MG63 (cell line): ENCODE results near the gene PTGES2. TPM values are rescaled to one million over a fixed set of nuclear protein-coding genes. Genes with fewer than 3 reads are reported as not detected.
A peak's percentile ranks its signal among the peaks of the same experiment; 100 is the strongest.

Source experiments
- DNase-seq: peaks from one replicate; pipeline ENCODE4 v3.0.0-alpha.2; 2020
- H3K27me3 ChIP-seq: fragments of 250-450 bp; sonication (Bioruptor Pico); 2 replicates; pipeline ENCODE4 v1.5.1; 2020; ENCODE audit warnings: mild to moderate bottlenecking, moderate library complexity
- H3K36me3 ChIP-seq: fragments of 250-450 bp; sonication (Bioruptor Pico); 2 replicates; pipeline ENCODE4 v1.5.1; 2020; ENCODE audit warnings: mild to moderate bottlenecking, moderate library complexity
- H3K4me3 ChIP-seq: fragments of 250-450 bp; sonication (Bioruptor Pico); 2 replicates; pipeline ENCODE4 v1.5.1; 2020; ENCODE audit warnings: mild to moderate bottlenecking, moderate library complexity
- H3K9me3 ChIP-seq: fragments of 250-450 bp; sonication (Bioruptor Pico); 2 replicates; pipeline ENCODE4 v1.5.1; 2020; ENCODE audit warnings: mild to moderate bottlenecking, moderate library complexity
- total RNA-seq: library from RNA; depleted of rRNA; stranded (reverse); fragments of >200 nt; shearing (Covaris generic); gene quantifications from 2 replicates; pipeline ENCODE4 v1.2.3, GENCODE V29; 2014; ENCODE audit warnings: low replicate concordance

The PTGES2 gene
- total RNA-seq, 1 experiment from 2014 or later = 114 TPM

DNA sequence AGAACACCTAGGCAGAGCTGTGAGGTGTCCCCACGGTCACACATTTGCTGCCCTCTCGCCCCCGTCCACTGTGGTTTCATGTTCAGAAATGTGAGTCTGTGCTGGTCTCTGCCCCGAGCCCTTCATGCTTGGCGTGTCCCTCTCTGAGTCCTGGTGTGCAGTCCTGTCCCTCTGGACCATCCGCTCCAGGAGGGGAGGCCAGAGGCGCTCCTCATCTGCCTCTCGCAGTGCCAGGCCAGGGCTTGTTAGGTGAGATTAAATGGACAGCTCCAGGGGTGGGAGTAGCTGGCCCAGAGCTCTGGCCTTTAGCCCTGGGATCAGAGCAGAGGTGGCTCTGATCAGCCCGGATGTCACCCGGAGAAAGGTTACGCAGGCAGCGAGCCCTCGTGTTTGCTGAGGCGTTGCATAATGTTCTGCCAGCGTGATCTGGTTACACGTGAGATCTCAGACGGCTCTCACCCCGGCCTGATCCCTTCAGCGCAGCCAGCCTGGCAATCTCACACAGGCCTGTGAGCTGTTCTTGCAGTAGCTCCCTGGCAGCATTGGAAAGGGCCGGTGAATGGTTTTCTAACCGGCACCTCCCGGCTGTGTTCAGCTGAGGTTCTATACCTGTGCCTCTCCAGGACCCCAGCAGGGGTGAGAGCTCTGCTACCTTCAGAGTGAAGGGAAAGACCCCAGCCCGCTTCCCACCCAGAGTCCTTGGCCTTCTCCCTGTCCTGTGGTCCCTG is 24.5 kb downstream of the PTGES2 start:
- no peaks in the 10 kb centered on the region for H3K27me3 ChIP-seq
- no peaks in the 10 kb centered on the region for H3K9me3 ChIP-seq
- H3K36me3 ChIP-seq = peaks cover 17% of the 10 kb centered on the region; the same call in 1 of the 2 replicates
- H3K4me3 ChIP-seq = no peak overlapping the region
- DNase-seq = no peak

DNA sequence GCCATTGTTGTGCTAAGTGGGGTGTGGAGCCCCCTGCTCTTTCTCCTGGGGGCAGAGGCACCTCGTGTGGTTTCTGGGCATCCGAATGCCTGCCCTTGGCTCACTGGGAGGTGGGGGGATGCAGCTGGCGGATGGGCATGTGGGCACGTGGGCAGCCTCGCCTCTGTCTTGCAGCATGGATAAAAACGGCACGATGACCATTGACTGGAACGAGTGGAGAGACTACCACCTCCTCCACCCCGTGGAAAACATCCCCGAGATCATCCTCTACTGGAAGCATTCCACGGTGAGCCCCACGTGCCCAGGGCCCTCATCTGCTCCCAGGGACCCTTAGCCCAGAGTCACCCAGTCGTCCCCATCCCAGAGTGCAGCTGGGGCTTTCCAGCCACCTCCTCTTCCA is 25.3 kb downstream of the PTGES2 start:
- Histone ChIP-seq H3K36me3 (peaks cover 14% of the 10 kb centered on the region; the same call in 1 of the 2 replicates), H3K4me3 (no peak overlapping the region), H3K27me3 (no peaks in the 10 kb centered on the region), H3K9me3 (no peaks in the 10 kb centered on the region)
- no peak for DNase-seq

DNA sequence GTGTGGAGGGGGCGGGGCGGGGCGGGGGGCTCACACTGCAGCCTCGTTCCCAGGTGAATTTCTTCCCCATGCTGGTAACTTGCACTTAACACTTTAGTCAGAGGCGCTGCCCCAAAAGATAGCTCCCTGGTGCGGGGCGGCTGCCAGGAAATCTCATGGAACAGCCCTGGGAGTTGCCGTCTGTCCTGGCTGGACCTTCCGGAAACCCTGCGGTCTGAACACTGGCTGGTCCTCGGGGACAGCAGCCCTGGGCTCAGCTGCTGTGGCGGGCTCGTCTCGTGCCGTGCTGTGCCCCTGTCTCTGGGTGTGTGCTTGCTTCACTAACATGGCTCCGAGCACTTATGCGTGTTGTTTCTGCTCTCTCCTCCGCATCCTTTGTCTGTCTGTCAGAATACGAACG is 25.8 kb downstream of the PTGES2 start:
- no peak for DNase-seq
- Histone ChIP-seq H3K4me3 (no peak overlapping the region), H3K9me3 (no peaks in the 10 kb centered on the region), H3K36me3 (peaks cover 11% of the 10 kb centered on the region; the same call in 1 of the 2 replicates), H3K27me3 (no peaks in the 10 kb centered on the region)

DNA sequence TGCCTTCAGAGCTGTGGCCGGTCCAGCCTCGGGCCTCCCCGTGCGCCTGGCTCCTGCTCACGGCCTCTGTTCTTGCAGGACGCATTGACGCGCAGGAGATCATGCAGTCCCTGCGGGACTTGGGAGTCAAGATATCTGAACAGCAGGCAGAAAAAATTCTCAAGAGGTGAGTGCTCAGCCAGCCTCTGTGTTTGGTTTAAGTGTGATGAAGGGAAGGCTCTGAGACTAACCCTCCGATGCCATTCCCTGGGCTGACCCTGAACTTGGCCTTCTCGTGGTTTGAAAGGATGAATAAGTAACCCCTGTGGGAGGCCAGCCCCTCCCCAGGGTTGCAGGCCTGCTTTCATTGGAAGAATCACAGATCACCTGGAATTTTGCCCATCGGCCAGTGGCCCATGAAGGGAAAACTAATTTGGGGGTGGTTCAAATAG is 26.3 kb downstream of the PTGES2 start:
- DNase-seq = no peak
- Histone ChIP-seq H3K36me3 (peaks cover 11% of the 10 kb centered on the region; the same call in 1 of the 2 replicates), H3K27me3 (no peaks in the 10 kb centered on the region), H3K9me3 (no peaks in the 10 kb centered on the region), H3K4me3 (no peak overlapping the region)

DNA sequence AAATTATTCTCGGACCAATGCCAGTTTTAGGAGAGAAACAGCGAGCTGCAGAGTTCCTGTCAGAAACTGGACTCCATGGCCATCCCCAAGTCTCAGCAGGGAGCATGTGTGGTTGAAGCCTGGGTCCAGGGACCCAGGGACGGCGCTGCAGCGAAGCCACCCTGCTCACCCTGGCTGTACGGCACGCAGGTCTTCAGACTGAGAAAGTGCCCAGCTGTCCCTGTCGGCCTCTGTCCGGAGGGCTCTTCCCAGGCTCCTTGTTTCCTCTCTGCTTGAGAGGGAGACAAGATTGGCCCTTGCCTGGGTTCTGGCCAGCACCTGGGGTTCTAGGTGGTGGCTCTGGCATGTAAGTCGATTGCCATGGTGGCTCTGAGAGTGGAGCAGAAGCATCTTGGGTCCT is 26.9 kb downstream of the PTGES2 start:
- Histone ChIP-seq H3K9me3 (no peaks in the 10 kb centered on the region), H3K27me3 (no peaks in the 10 kb centered on the region), H3K4me3 (no peak overlapping the region), H3K36me3 (peaks cover 6% of the 10 kb centered on the region; the same call in 1 of the 2 replicates)
- no peak for DNase-seq

DNA sequence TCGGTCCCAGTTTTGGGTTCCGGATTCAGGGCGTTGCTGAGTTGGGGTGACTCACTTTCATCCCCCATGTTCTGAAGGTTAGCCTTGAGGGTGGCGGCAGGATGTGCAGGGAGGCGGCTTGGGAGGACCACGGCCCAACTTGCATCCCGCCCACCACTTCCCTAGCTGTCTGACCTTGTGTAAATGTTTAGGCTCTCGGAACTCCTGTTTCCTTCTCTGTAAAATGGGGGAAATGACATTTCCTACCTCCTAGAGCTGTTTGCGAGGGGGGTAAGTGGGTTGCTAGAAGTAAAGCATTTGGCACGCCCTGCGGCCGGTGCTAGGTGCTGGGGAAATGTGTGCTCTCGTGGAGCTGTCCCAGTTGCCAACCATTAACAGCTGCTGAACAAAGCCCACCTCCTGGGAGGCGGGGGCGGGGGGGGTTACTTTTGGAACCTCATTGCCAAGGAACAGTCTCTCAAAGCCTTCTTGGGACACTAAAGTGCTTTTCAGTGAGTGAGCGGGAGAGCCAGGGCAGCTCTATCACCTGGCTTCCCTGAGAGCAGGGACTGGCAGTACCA is 27.5 kb downstream of the PTGES2 start:
- Histone ChIP-seq H3K27me3 (no peaks in the 10 kb centered on the region), H3K36me3 (peaks cover 6% of the 10 kb centered on the region; the same call in 1 of the 2 replicates), H3K9me3 (no peaks in the 10 kb centered on the region), H3K4me3 (no peak overlapping the region)
- DNase-seq = no peak

DNA sequence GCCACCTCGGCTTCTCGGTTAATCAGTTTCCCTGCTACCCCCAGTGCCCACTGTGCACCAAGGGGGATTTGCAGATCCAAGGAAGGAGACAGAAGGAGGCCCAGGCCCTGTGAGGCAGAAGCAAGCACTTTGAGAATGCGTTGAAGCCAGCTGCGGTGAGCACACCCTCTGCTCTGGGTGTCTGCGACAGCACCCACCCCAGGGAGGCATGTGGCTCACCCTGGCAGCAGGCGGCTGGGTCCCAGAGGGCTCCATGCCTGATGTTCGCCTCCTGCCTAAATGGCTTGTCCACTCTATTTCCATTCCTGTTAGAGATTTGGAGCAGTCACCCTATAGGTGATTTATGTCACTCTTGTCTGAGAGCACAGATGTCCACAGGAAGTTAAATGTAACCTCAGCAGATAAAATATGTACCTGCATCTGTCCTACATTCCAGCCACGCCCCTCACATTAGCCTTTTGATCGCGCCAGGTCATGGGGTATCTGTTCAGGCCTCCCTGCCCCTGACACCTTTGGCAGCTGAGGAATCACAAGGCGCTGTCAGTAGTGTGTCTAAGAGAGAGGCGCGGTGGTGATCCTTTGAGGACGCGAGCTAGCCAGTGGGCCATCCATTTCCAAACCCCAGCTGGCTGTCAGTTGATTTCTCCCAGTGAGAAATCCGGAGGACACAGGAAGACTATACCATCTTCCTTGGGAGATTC is 28.1 kb downstream of the PTGES2 start:
- H3K36me3 ChIP-seq = peaks cover 6% of the 10 kb centered on the region; the same call in 1 of the 2 replicates

DNA sequence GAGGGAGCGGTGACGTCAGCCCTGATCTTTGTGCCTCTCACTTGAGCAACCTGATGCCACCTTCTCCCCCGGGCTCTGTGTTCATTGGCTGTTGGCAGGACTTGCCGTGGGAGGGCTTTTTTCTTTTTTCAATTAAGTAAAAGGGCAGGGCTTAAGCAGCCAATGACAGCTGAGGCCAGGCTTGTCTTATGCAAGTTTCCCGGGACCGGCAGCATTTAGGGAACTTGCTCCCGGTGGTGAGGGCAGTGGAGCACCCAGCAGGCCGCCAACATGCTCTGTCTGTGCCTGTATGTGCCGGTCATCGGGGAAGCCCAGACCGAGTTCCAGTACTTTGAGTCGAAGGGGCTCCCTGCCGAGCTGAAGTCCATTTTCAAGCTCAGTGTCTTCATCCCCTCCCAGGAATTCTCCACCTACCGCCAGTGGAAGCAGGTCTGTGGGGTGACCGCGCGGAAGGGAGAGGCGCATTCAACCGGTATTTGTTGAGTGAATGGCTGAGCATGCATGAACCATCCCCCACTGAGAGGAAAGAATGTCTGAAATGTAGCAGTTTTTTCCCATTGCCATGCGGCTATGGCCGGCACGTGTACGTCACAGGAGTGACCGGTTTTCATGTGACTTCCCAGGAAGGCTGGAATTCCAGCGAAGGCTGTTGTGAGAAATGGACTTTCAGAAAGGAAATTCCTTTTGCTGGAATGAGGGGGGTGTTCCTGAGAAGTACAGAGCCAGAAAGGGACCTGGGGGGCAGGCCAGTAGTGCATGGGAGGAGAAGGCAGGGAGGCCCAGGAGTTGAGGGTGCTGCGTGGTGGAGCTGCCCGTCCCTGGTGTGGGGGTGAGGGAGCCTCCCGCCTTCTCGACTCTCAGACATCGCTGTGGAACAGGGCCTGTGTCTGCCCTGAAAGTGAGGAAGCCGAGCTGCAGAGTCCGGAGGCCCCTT is 29.0 kb downstream of the PTGES2 start:
- peak; percentile 61 for DNase-seq
- no peak overlapping the region for H3K4me3 ChIP-seq
- H3K9me3 ChIP-seq = no peaks in the 10 kb centered on the region
- H3K36me3 ChIP-seq = peaks cover 4% of the 10 kb centered on the region; the same call in 1 of the 2 replicates
- no peaks in the 10 kb centered on the region for H3K27me3 ChIP-seq

More for the DNA sequence above, 28.1 kb downstream of the PTGES2 start:
- Histone ChIP-seq H3K4me3 (no peak overlapping the region), H3K9me3 (no peaks in the 10 kb centered on the region), H3K27me3 (no peaks in the 10 kb centered on the region)
- no peak for DNase-seq

DNA sequence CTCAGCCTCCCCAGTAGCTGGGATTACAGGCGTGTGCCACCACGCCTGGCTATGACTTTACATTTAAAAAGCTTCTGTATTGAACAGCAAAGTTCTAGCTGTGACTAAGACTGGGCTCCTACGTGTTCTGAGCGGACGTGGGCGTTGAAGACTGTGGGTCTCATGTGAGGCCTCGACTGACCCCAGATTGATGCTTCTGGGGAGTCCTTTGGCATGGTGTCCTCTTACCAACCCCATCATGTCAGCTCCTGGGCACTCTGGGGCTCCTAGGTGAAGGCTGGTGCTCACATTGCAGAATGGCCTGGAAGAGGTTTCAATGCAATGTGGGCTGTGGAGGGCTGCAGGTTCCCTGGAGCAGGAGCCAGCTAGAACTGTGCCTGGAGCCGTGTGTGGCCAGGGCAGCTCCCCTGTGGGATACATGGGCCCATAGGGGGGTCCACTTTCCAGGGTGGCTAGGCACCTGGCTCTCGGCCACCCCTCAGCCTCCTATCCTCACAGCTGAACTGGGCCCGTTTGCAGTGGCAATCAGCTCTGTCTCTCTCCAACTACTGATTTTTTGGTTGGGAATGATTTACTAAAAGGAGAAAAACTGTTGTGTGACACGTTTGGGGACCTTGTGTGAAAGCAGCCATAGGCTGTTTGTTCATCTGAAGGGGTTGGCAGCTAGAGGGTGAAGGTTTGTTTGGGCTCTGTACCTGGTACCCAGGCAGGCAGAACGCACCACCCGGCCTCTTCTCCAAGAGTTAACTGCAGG is 29.8 kb downstream of the PTGES2 start:
- no peak overlapping the region for H3K4me3 ChIP-seq
- H3K36me3 ChIP-seq = peaks cover 2% of the 10 kb centered on the region; the same call in 1 of the 2 replicates
- H3K9me3 ChIP-seq = no peaks in the 10 kb centered on the region
- no peak for DNase-seq
- no peaks in the 10 kb centered on the region for H3K27me3 ChIP-seq

DNA sequence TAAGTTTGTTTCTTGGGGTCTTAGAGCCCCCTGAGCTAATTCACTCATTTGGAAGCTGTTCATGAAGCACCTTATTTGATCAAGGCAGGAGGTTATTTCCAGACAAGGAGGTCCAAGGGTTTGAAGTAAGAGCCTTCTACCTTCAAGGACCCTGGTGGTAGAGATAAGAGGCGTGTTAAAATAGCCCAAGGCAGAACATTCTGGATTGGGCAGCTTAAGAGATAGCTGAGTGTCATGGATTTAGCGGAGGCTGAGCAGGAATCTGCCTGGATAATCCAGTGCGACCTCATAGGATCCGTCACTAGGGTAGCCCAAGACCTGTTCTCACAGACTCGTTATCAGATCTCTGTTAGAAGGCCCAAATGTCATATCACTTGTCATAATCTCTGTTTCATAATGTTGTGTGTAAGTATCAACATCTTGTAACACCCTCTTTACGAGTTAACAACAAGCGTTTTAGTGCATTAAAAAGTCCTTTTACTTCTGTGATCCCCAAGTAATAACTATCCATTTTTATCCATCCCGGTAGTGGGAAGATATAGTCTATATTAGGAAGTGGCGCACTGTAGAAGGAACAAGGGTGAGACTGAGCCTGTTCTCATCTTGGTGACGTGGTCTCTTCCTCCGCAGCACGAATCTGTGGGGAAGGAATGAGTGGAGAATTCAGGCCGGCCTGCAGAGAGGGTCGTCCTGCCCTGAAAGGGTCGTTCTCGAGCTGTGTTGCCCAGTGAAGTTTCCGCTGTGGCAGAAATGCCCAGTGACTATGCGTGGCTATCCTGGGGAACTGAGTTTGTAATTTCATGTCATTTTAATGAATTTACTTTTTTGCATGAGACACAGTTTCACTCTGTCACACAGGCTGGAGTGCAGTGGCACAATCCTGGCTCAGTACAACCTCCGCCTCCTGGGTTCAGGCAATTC is 30.7 kb downstream of the PTGES2 start:
- Histone ChIP-seq H3K9me3 (no peaks in the 10 kb centered on the region), H3K36me3 (peaks cover 2% of the 10 kb centered on the region; the same call in 1 of the 2 replicates), H3K4me3 (no peak overlapping the region), H3K27me3 (no peaks in the 10 kb centered on the region)
- no peak for DNase-seq

DNA sequence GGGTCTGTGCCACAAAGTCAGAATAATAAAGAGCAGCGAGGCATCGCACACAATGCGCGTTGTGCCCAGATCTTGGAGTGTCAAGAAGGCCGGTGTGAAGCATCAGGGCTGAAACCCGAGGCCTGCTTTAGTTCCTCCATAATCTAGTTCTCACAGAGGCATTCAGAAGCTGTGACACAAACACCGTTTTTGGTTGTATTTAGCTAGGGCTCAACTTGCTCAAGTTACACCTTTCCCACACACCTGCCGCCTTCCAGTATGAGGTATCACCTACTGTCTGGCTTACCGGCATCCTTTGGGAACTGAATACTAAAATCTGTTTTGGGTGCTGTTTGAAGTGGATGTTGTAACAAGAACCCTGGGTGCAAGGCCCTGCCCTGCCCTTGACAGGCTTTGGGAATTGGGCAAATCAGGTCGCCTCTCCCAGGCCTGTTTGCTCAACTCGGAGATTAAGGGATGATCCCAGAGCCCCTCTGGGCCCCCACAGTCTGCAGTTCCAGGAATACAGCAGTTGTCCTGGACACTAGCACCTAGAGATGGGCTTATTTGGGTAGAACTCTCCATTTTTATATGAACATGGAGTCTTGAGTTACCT is 32.5 kb downstream of the PTGES2 start:
- H3K27me3 ChIP-seq = no peaks in the 10 kb centered on the region
- DNase-seq = no peak
- H3K36me3 ChIP-seq = no peaks in the 10 kb centered on the region; the same call in 1 of the 2 replicates
- no peaks in the 10 kb centered on the region for H3K9me3 ChIP-seq
- no peak overlapping the region for H3K4me3 ChIP-seq

DNA sequence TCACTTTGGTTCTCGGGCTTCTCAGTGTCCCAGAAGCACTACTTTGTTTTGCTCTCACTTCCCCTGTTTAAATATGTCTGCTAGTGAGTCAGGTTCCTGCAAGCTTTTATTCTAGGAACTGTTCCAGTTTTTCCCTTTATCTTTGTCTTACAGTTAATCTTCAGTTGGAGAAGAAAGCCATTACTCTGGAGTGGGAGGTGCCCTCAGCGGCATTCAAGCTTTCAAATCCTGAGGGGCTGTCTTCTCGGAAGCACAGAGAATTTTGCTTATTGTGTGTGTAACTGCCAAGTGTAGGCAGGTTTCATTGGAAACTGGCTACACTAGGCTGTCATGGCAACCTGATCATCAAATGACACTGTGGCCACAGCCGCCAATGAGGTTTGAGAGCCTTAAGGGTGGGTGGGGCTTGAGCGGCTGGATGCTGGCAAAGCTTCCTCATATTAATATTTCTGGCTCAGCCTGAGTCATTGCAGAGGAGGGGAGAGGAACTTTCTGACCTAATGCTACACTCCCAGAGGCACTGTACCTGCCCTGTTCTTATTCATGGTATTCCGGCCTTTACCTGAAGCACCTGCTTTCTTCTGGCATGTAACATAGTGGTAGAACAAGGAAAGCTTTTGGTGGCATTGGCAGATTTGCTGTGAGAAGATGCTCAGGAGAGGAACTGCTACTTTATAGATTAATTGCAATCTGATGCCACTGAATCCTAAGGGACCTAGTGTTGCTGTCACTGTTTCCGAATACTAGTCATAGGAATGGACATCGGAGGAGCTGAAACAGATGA is 33.2 kb downstream of the PTGES2 start:
- H3K4me3 ChIP-seq = peak overlapping the region; percentile 32
- peak; percentile 94 for DNase-seq
- no peaks in the 10 kb centered on the region for H3K27me3 ChIP-seq
- H3K9me3 ChIP-seq = no peaks in the 10 kb centered on the region
- no peaks in the 10 kb centered on the region; the same call in 1 of the 2 replicates for H3K36me3 ChIP-seq

DNA sequence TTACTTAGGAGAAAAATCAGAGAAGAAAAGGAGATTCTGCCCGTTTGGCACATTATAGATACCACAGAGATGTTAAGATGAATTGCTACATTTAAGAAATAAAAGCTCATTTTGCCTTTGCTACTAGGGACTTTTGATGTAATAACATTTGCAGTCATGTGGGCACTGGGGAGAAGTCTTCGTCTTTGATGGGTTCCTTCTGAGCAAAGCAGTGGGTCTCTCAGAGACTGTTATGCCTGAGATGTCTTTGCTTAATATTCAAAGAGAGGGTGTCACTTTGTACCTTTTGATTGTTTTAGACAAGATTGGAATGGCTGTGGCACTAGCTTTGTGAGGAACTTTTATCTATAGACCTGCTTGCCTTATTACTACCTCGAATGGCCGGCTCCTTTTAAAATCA is 34.5 kb downstream of the PTGES2 start:
- no peak for DNase-seq
- no peaks in the 10 kb centered on the region for H3K27me3 ChIP-seq
- no peak overlapping the region for H3K4me3 ChIP-seq
- no peaks in the 10 kb centered on the region for H3K9me3 ChIP-seq
- no peaks in the 10 kb centered on the region; the same call in 1 of the 2 replicates for H3K36me3 ChIP-seq
